Thyroid gland (tissue), 4 donors: ENCODE results near the gene TSPAN15. TPM values are rescaled to one million over a fixed set of nuclear protein-coding genes. Genes with fewer than 3 reads are reported as not detected.

ENCODE experiments used
- DNase-seq, 2 donors: peaks; one replicate each; pipeline ENCODE4 v3.0.0-alpha.2; 2019
- H3K27ac ChIP-seq, 3 donors: fragments of 200-600 bp; sonication (generic); 1 replicate in 2 of 3; 2 replicates in 1 of 3; pipeline ENCODE4 v1.5.1; 2016 to 2019; ENCODE audit warnings: mild to moderate bottlenecking in 1 of 3, moderate library complexity in 1 of 3
- H3K27me3 ChIP-seq: fragments of 200-600 bp; sonication (generic); one replicate; pipeline ENCODE4 v1.5.1; 2019
- H3K36me3 ChIP-seq, 2 donors: fragments of 200-600 bp; sonication (generic); one replicate each; pipeline ENCODE4 v1.5.1; 2016 to 2019
- H3K4me1 ChIP-seq, 2 donors: fragments of 200-600 bp; sonication (generic); one replicate each; pipeline ENCODE4 v1.5.1; 2017 to 2019
- H3K4me3 ChIP-seq, 3 donors: fragments of 200-600 bp; sonication (generic); replicated peaks in 1 of 3; 1 replicate in 2 of 3; 2 replicates in 1 of 3; pipeline ENCODE4 v1.5.1; 2016; ENCODE audit warnings: mild to moderate bottlenecking in 1 of 3
- H3K9me3 ChIP-seq: fragments of 200-600 bp; sonication (generic); one replicate; pipeline ENCODE4 v1.5.1; 2017
- CTCF ChIP-seq, 6 experiments: fragments of 200-600 bp in 3 of 6; fragments of 450-650 bp in 3 of 6; sonication (generic) in 3 of 6; IDR thresholded peaks; one replicate each; pipeline ENCODE4 v1.5.1; 2016 to 2019; ENCODE audit warnings: antibody characterized with exemption in 6 of 6, mild to moderate bottlenecking in 2 of 6, inconsistent platforms in 1 of 6, moderate library complexity in 1 of 6
- POLR2A ChIP-seq, 2 donors: fragments of 450-650 bp; IDR thresholded peaks; one replicate each; pipeline ENCODE4 v1.6.1; 2017; ENCODE audit warnings: antibody characterized with exemption in 2 of 2, mild to moderate bottlenecking in 2 of 2, moderate library complexity in 1 of 2
- WGBS, 2 donors: methylation state at CpG; one replicate each; pipeline ENCODE4 v1.1.5; 2017; 5-methylcytosine and 5-hydroxymethylcytosine counted together
- intact Hi-C: fragments of 100-400 bp; cut with DNase I; formaldehyde crosslinking; loops from one replicate; pipeline ENCODE4 v1.15.1; 2023
- total RNA-seq, 4 donors: library from RNA; depleted of rRNA; stranded (reverse); fragments of >200 nt; gene quantifications; one replicate each; pipeline ENCODE4 v1.2.3, GENCODE V29; 2016

TSPAN15 gene
- total RNA-seq, 4 donors from 2014 or later = 9.0 to 23.1 (median 17.2) TPM

- no peak for DNase-seq
- Histone ChIP-seq H3K27me3 (no peaks in the 10 kb centered on the region), H3K4me1 (no peaks in the 10 kb centered on the region), H3K27ac (no peak overlapping the region), H3K36me3 (no peaks in the 10 kb centered on the region), H3K4me3 (no peak overlapping the region), H3K9me3 (no peaks in the 10 kb centered on the region)
- intact Hi-C loops = loop anchor here (10.0 kb wide), 1 partner anchor 270 kb away; no protein-coding TSS in a partner anchor
- TF ChIP-seq CTCF (IDR thresholded peaks at IDR 0.05) (no peak), POLR2A (IDR thresholded peaks at IDR 0.05) (no peak)
- 98% methylated on average over 6 of the region's 6 CpGs; no CpG with 5 or more reads in 1 of the 2 donors for WGBS, 2 donors
Measured at GRCh38 chr10:69504576-69505250, 53.4 kb downstream of the TSPAN15 start.

GRCh38 chr10:69505636-69506318, 54.5 kb downstream of the TSPAN15 start:
- 87 to 89% methylated on average over 11 to 15 of the region's 15 CpGs for WGBS, 2 donors
- H3K27ac ChIP-seq = no peak overlapping the region
- no peaks in the 10 kb centered on the region for H3K27me3 ChIP-seq
- intact Hi-C loops = loop anchor here (2.0 to 10.0 kb wide), 2 partner anchors 79 to 271 kb away; no protein-coding TSS in a partner anchor
- H3K9me3 ChIP-seq = no peaks in the 10 kb centered on the region
- H3K36me3 ChIP-seq = no peaks in the 10 kb centered on the region
- H3K4me1 ChIP-seq = no peaks in the 10 kb centered on the region
- TF ChIP-seq CTCF (IDR thresholded peaks at IDR 0.05) (no peak), POLR2A (IDR thresholded peaks at IDR 0.05) (no peak)
- H3K4me3 ChIP-seq = no peak overlapping the region
- DNase-seq = no peak

GRCh38 chr10:69506487-69506833, 55.2 kb downstream of the TSPAN15 start:
- H3K36me3 ChIP-seq = no peaks in the 10 kb centered on the region
- no peaks in the 10 kb centered on the region for H3K9me3 ChIP-seq
- 96 to 100% methylated on average over 2 to 3 of the region's 3 CpGs for WGBS, 2 donors
- H3K4me3 ChIP-seq = no peak overlapping the region
- no peaks in the 10 kb centered on the region for H3K4me1 ChIP-seq
- TF ChIP-seq CTCF (IDR thresholded peaks at IDR 0.05) (no peak), POLR2A (IDR thresholded peaks at IDR 0.05) (no peak)
- DNase-seq = no peak
- H3K27me3 ChIP-seq = no peaks in the 10 kb centered on the region
- intact Hi-C loops = loop anchor here (2.0 to 10.0 kb wide), 2 partner anchors 80 to 272 kb away; no protein-coding TSS in a partner anchor
- H3K27ac ChIP-seq = no peak overlapping the region

GRCh38 chr10:69506834-69507713, 55.8 kb downstream of the TSPAN15 start:
- H3K27ac ChIP-seq = peak overlapping the region in 1 of 3 donors; percentile 36
- no peak overlapping the region for H3K4me3 ChIP-seq
- intact Hi-C loops = loop anchor here (2.0 to 10.0 kb wide), 2 partner anchors 80 to 272 kb away; no protein-coding TSS in a partner anchor
- 73 to 79% methylated on average over 9 to 14 of the region's 19 CpGs for WGBS, 2 donors
- TF ChIP-seq CTCF (IDR thresholded peaks at IDR 0.05) = no peak
- TF ChIP-seq POLR2A (IDR thresholded peaks at IDR 0.05) = no peak
- H3K9me3 ChIP-seq = no peaks in the 10 kb centered on the region
- no peaks in the 10 kb centered on the region for H3K4me1 ChIP-seq
- H3K27me3 ChIP-seq = no peaks in the 10 kb centered on the region
- H3K36me3 ChIP-seq = no peaks in the 10 kb centered on the region
- no peak for DNase-seq
